Bronchial epithelial cell (primary cell): ENCODE results near the gene SLCO2B1. TPM values are rescaled to one million over a fixed set of nuclear protein-coding genes. Genes with fewer than 3 reads are reported as not detected.

Experiments
- DNase-seq: peaks from one replicate; pipeline ENCODE4 v3.0.0-alpha.2; 2010; ENCODE audit warnings: low read depth
- FAIRE-seq: peaks from 2 replicates; lab custom pipeline; 2011; peaks lifted over from hg19 to GRCh38; lab: Jason Lieb, UNC
- H3K27me3 ChIP-seq: 2 replicates; pipeline ENCODE4 v1.5.1; 2011; ENCODE audit warnings: low read length; ENCODE audit not compliant: control insufficient read depth, insufficient read depth
- H3K36me3 ChIP-seq: 2 replicates; pipeline ENCODE4 v1.5.1; 2011; ENCODE audit warnings: low read length; ENCODE audit not compliant: control insufficient read depth, insufficient read depth
- H3K4me3 ChIP-seq: 2 replicates; pipeline ENCODE4 v1.5.1; 2011; ENCODE audit warnings: mild to moderate bottlenecking, low read depth, low read length, control low read depth
- CTCF ChIP-seq: IDR thresholded peaks from 2 replicates; pipeline ENCODE4 v1.5.1; 2011; ENCODE audit warnings: mild to moderate bottlenecking, moderate library complexity, low read length, control low read depth, inconsistent platforms; ENCODE audit not compliant: insufficient read depth, severe bottlenecking
- total RNA-seq: library from RNA; depleted of rRNA; stranded (reverse); fragments of >200 nt; gene quantifications from 2 replicates; pipeline ENCODE4 v1.2.1, GENCODE V29; 2014

The SLCO2B1 gene
- total RNA-seq, 1 donor from 2014 or later = not detected

- no peak overlapping the region for H3K4me3 ChIP-seq
- H3K27me3 ChIP-seq = peaks cover 4% of the 10 kb centered on the region
- no peaks in the 10 kb centered on the region for H3K36me3 ChIP-seq
- TF ChIP-seq CTCF = no peak
- no peak for DNase-seq
- FAIRE-seq = peak; percentile 82
These were observed 51.3 kb downstream of the SLCO2B1 start for GRCh38 chr11:75202195-75202594.

- FAIRE-seq (peak; percentile 43), DNase-seq (no peak)
- Histone ChIP-seq H3K27me3 (peaks cover 4% of the 10 kb centered on the region), H3K36me3 (no peaks in the 10 kb centered on the region), H3K4me3 (no peak overlapping the region)
- no peak for TF ChIP-seq CTCF
These were observed 52.2 kb downstream of the SLCO2B1 start for GRCh38 chr11:75203138-75203537.

- peaks cover 4% of the 10 kb centered on the region for H3K27me3 ChIP-seq
- no peak for DNase-seq
- no peaks in the 10 kb centered on the region for H3K36me3 ChIP-seq
- H3K4me3 ChIP-seq = no peak overlapping the region
- no peak for TF ChIP-seq CTCF
- FAIRE-seq = no peak
These were observed 52.7 kb downstream of the SLCO2B1 start for GRCh38 chr11:75203641-75204011.

- DNase-seq (no peak), FAIRE-seq (no peak)
- Histone ChIP-seq H3K36me3 (no peaks in the 10 kb centered on the region), H3K27me3 (peaks cover 4% of the 10 kb centered on the region), H3K4me3 (no peak overlapping the region)
- no peak for TF ChIP-seq CTCF
These were observed 53.2 kb downstream of the SLCO2B1 start for GRCh38 chr11:75204012-75204674.

GRCh38 chr11:75204685-75205563, 54.0 kb downstream of the SLCO2B1 start:
- peak; percentile 92 for TF ChIP-seq CTCF
- DNase-seq (peak; percentile 63), FAIRE-seq (no peak)
- peaks cover under 1% of the 10 kb centered on the region for H3K27me3 ChIP-seq
- no peak overlapping the region for H3K4me3 ChIP-seq
- H3K36me3 ChIP-seq = no peaks in the 10 kb centered on the region
